Cardiac muscle cell (in vitro differentiated cells and primary cell): ENCODE results near the gene SLC25A26. TPM values are rescaled to one million over a fixed set of nuclear protein-coding genes. Genes with fewer than 3 reads are reported as not detected.
A peak's percentile ranks its signal among the peaks of the same experiment; 100 is the strongest.

Experiments
- DNase-seq, 2 donors: peaks; one replicate each; pipeline versions ENCODE4 v3.0.0 to v3.0.0-alpha.2; 2010 to 2017; ENCODE audit warnings: low read depth in 1 of 2, low spot score in 1 of 2
- H3K27ac ChIP-seq: fragments of 200-600 bp; sonication (generic); 2 replicates; pipeline ENCODE4 v1.5.1; 2016
- H3K27me3 ChIP-seq: fragments of 200-600 bp; sonication (generic); 2 replicates; pipeline ENCODE4 v1.6.0; 2016; ENCODE audit warnings: control low read depth
- H3K36me3 ChIP-seq: fragments of 200-600 bp; sonication (generic); 2 replicates; pipeline ENCODE4 v1.5.1; 2016; ENCODE audit warnings: control low read depth
- H3K4me1 ChIP-seq: fragments of 200-600 bp; sonication (generic); 2 replicates; pipeline ENCODE4 v1.8.1; 2017; ENCODE audit warnings: low read depth, mild to moderate bottlenecking, mixed run types
- H3K4me3 ChIP-seq: fragments of 200-600 bp; sonication (generic); 2 replicates; pipeline ENCODE4 v1.5.1; 2016; ENCODE audit warnings: mild to moderate bottlenecking
- H3K9me3 ChIP-seq: fragments of 200-600 bp; sonication (generic); 2 replicates; pipeline ENCODE4 v1.5.1; 2017; ENCODE audit warnings: low read depth, mild to moderate bottlenecking, control low read depth
- polyA plus RNA-seq: library from polyadenylated mRNA; unstranded; fragments of >200 nt; fragmentation: Nextera tagmentation; extraction: Ambion mirVana; gene quantifications from 2 replicates; pipeline ENCODE4 v1.2.1, GENCODE V29; 2016
- total RNA-seq: library from RNA; depleted of rRNA; stranded (reverse); fragments of >200 nt; gene quantifications from 2 replicates; pipeline ENCODE4 v1.2.3, GENCODE V29; 2016
- TF ChIP-seq, protein P1 (sequence below): IDR thresholded peaks from 2 replicates; pipeline ENCODE4 v1.5.1; 2012; ENCODE audit warnings: low read depth, mild to moderate bottlenecking, low read length

The SLC25A26 gene
- total and polyA plus RNA-seq, 2 experiments from 2014 or later, result 22.2 to 41.2 TPM

DNA sequence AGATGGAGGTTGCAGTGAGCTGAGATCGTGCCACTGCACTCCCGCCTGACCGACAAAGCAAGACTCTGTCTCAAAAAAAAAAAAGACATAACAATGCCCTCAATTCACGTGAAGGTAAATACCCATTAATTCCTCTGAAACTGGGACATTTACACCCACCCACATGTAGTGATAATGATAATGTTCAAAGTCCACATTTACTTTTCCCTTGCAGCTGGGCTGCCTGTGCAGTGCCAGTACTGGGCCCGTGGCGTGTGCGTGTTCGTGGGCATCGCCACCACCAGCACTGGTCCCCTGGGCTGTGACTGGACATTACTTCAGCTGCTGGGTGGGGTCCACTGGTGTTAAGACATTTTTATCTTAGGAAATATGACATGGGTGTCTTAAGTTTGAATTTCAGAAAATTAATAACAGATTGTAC, 123.6 kb downstream of the SLC25A26 start:
- Histone ChIP-seq H3K4me1 (no peaks in the 10 kb centered on the region), H3K36me3 (no peaks in the 10 kb centered on the region), H3K27ac (no peak overlapping the region), H3K4me3 (no peak overlapping the region), H3K9me3 (peaks cover 2% of the 10 kb centered on the region), H3K27me3 (no peaks in the 10 kb centered on the region)
- DNase-seq, result no peak
- TF ChIP-seq, protein P1, sequence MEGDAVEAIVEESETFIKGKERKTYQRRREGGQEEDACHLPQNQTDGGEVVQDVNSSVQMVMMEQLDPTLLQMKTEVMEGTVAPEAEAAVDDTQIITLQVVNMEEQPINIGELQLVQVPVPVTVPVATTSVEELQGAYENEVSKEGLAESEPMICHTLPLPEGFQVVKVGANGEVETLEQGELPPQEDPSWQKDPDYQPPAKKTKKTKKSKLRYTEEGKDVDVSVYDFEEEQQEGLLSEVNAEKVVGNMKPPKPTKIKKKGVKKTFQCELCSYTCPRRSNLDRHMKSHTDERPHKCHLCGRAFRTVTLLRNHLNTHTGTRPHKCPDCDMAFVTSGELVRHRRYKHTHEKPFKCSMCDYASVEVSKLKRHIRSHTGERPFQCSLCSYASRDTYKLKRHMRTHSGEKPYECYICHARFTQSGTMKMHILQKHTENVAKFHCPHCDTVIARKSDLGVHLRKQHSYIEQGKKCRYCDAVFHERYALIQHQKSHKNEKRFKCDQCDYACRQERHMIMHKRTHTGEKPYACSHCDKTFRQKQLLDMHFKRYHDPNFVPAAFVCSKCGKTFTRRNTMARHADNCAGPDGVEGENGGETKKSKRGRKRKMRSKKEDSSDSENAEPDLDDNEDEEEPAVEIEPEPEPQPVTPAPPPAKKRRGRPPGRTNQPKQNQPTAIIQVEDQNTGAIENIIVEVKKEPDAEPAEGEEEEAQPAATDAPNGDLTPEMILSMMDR, result no peak

DNA sequence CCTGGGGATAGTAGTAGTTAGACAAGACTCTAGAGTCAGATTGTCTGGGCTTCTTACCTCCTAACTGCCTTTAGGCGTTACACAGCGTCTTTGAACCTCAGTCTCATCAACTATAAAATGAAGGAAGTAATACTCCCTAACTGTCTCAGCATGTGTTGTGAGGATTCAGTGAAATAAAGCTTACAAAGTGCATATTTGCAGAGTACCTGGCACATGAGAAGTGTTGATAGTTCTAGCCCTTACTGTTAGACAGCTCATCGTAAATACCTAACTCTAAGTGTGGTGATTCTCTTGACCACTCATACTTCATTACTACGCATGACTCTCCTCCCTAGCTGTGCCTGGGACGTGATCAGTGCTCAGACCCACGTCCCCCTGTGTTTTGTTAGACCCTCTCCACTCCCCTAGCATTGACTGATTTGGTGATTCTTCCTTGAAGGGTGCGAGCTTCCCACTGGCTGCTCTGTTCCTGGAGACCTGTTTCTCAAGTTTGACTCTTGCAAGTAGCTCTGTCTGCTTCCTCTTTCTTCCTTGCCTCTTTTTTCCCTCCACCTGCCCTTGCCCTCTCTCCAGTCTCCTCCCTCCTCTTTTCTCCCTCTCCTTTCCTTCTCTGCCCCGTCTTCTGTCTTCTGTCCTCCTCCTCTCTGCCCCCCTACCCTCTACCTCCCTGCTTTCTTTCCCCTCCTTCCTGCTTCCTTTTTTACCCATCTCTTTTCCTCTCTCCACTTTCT, 124.2 kb downstream of the SLC25A26 start:
- no peaks in the 10 kb centered on the region for H3K36me3 ChIP-seq
- H3K27me3 ChIP-seq, result no peaks in the 10 kb centered on the region
- no peak overlapping the region for H3K27ac ChIP-seq
- no peak overlapping the region for H3K4me3 ChIP-seq
- no peak for DNase-seq
- H3K4me1 ChIP-seq, result no peaks in the 10 kb centered on the region
- TF ChIP-seq, protein P1, result no peak
- H3K9me3 ChIP-seq, result peaks cover 2% of the 10 kb centered on the region

DNA sequence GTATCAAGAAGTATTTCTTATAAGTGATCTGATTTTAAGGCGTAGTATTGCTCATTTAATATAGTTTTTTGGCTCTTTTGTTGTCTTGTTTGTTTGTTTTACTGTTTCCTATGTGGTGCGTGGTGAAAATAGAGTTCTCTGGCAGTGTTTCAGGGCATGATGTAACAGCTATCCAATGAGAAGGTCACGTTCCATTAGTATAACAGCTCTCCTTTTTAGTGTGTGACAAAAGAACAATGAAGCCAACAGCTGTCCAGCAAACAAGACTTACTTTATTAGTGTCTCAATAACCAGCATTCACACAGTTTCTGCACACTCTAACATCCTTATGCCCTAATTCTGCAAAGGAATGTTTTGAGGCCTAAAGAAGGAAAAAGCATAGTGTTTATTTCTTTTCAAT, 127.9 kb downstream of the SLC25A26 start:
- H3K9me3 ChIP-seq, result no peaks in the 10 kb centered on the region
- TF ChIP-seq, protein P1, result no peak
- no peak overlapping the region for H3K4me3 ChIP-seq
- H3K4me1 ChIP-seq, result no peaks in the 10 kb centered on the region
- H3K27ac ChIP-seq, result no peak overlapping the region
- H3K36me3 ChIP-seq, result no peaks in the 10 kb centered on the region
- H3K27me3 ChIP-seq, result no peaks in the 10 kb centered on the region
- DNase-seq, result peak in 1 of 2 donors; percentile 29

DNA sequence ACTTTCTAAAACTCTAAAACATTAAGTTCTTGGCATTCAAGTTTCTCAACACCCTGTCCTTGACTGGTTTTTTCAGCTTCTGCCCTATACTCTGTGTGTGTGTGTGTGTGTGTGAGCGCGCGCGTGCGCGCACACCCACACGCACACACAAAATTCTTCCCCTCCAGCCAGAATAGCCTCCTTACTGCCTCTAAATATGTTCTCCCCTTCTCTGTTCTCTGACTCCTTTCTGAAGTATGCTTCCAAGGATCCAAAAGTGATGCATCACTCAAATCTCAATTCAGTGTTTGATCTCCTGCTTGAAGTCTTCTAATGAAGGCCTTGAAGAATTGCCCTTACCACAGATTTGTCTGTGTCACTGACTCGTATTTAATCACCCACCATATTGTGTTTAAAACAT, 129.8 kb downstream of the SLC25A26 start:
- H3K36me3 ChIP-seq, result no peaks in the 10 kb centered on the region
- TF ChIP-seq, protein P1, result no peak
- H3K9me3 ChIP-seq, result no peaks in the 10 kb centered on the region
- H3K4me3 ChIP-seq, result no peak overlapping the region
- H3K27ac ChIP-seq, result no peak overlapping the region
- DNase-seq, result no peak
- no peaks in the 10 kb centered on the region for H3K27me3 ChIP-seq
- peaks cover 2% of the 10 kb centered on the region for H3K4me1 ChIP-seq

DNA sequence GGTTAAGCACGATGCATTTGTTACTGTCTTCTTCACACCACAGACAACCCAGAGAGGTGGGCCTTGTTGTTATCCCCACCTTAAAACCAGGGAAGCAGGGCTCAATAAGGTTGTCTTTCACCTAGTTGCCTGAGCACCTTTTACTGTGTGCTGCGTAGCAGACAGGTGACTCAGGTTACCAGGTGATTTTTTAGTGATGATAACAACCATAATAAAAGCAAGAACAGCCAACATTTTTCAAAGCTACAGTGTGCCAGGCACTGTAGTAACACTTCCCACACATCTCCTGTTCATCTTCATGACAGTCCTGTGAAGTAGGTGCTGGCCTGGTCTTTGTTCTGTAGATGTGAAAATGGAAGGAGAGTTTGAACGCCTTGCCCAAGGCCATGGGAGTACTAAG, 132.2 kb downstream of the SLC25A26 start:
- Histone ChIP-seq H3K27me3 (no peaks in the 10 kb centered on the region), H3K27ac (no peak overlapping the region), H3K4me3 (no peak overlapping the region), H3K9me3 (no peaks in the 10 kb centered on the region), H3K4me1 (peaks cover 6% of the 10 kb centered on the region), H3K36me3 (no peaks in the 10 kb centered on the region)
- no peak for DNase-seq
- TF ChIP-seq, protein P1, result no peak
